Stimulated activated CD8-positive, alpha-beta memory T cell treated with anti-CD3 and anti-CD28 coated beads, Interleukin-12 subunit alpha, Interleukin-12 subunit beta, amount 100 ng/mL, for 4 hours (primary cell): ENCODE data around the gene CLCN2.

Experiments
- DNase-seq: peaks from one replicate; pipeline ENCODE4 v3.0.0-alpha.2; 2020; ENCODE audit warnings: low read depth

The CLCN2 gene

DNA sequence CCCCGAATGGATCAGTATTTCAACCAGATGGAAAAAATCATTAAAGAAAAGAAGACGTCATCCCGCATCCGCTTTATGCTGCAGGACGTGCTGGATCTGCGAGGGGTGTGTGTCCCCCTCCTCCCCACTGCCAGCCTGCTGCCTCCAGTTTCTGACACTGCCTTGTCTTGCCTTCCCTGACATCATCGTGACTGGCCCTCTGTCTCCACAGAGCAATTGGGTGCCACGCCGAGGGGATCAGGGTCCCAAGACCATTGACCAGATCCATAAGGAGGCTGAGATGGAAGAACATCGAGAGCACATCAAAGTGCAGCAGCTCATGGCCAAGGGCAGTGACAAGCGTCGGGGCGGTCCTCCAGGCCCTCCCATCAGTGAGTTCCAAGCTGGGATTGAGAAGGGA is 36.1 kb downstream of the CLCN2 start:
- no peak for DNase-seq

DNA sequence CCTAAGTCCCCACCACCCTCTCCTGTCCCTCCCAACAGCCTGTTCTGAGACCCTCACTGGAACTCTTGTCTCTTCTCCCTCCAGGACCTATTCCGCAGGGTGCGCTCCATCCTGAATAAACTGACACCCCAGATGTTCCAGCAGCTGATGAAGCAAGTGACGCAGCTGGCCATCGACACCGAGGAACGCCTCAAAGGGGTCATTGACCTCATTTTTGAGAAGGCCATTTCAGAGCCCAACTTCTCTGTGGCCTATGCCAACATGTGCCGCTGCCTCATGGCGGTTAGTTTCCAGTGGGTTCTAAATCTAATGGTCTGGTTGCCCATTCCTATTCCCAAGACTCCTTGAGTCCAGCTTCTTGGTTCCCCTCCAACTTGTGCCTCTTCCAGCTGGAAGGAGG is 37.7 kb downstream of the CLCN2 start:
- DNase-seq: no peak

DNA sequence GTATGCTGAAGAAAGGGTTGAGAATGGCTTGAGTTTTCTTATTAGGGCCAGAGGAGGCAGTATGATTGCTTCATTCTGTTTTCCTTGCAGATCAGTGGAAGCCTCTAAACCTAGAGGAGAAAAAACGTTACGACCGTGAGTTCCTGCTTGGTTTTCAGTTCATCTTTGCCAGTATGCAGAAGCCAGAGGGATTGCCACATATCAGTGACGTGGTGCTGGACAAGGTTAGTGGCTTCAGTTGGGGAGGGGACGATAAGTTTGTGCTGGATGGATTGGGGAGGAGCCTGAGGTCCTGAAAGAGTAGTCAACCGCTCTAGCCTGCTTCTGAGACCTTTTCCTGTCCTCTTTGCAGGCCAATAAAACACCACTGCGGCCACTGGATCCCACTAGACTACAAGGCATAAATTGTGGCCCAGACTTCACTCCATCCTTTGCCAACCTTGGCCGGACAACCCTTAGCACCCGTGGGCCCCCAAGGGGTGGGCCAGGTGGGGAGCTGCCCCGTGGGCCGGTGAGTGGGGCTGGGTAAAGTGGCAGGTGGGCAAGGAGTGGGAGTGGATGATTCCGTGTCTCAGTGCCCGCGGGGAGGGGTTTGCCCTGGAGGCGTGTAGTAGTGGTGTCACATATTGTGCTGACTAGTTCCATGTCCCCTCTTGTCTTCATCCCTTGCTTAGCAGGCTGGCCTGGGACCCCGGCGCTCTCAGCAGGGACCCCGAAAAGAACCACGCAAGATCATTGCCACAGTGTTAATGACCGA is 38.5 kb downstream of the CLCN2 start:
- no peak for DNase-seq

DNA sequence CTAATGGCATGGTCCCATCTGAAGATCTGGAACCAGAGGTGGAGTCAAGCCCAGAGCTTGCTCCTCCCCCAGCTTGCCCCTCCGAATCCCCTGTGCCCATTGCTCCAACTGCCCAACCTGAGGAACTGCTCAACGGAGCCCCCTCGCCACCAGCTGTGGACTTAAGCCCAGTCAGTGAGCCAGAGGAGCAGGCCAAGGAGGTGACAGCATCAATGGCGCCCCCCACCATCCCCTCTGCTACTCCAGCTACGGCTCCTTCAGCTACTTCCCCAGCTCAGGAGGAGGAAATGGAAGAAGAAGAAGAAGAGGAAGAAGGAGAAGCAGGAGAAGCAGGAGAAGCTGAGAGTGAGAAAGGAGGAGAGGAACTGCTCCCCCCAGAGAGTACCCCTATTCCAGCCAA is 39.7 kb downstream of the CLCN2 start:
- DNase-seq: no peak

DNA sequence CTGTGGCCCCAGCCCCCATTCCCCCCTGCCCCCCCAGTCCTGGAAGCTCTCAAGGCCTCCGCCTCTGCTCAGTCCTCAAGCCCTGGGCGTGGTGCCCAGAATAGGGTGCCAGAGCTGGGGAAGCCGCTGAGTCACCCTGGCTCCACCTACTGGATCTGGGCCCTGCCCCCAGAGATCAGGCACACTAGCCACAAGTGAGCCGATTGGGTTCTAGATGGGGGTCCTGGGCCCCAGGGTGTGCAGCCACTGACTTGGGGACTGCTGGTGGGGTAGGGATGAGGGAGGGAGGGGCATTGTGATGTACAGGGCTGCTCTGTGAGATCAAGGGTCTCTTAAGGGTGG is 41.3 kb downstream of the CLCN2 start:
- no peak for DNase-seq

DNA sequence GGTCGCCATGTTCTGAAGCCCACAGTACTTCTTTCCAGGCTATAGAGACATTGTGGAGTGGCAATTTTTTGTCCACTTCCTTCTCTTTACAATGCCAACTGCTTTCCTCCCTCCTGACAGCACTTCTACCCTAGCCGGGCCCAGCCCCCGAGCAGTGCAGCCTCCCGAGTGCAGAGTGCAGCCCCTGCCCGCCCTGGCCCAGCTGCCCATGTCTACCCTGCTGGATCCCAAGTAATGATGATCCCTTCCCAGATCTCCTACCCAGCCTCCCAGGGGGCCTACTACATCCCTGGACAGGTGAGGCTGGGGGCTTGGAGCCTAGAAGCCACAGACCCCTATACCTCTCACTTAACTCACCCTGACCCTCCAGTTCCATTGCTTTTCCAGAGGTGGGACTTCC is 44.2 kb downstream of the CLCN2 start:
- no peak for DNase-seq

DNA sequence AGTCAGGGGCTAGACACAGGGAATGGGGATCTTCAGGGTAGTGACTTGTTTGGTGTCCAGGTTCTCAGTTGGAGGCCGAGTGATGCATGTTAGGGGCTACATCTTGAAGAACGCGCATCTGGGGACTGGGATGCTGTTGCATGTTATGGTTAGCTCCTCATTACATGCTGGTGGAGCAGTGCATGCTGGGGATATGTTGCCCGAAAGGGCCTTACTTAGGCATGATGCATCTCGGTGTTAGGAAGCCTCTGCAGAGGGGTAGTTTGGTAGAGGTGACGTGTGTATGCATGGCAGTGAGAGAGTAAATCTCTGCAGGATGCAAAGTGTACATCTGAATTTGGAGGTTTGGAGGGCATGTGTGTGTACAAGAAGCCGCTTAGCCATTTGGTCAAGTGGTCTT is 44.6 kb downstream of the CLCN2 start:
- DNase-seq: no peak

DNA sequence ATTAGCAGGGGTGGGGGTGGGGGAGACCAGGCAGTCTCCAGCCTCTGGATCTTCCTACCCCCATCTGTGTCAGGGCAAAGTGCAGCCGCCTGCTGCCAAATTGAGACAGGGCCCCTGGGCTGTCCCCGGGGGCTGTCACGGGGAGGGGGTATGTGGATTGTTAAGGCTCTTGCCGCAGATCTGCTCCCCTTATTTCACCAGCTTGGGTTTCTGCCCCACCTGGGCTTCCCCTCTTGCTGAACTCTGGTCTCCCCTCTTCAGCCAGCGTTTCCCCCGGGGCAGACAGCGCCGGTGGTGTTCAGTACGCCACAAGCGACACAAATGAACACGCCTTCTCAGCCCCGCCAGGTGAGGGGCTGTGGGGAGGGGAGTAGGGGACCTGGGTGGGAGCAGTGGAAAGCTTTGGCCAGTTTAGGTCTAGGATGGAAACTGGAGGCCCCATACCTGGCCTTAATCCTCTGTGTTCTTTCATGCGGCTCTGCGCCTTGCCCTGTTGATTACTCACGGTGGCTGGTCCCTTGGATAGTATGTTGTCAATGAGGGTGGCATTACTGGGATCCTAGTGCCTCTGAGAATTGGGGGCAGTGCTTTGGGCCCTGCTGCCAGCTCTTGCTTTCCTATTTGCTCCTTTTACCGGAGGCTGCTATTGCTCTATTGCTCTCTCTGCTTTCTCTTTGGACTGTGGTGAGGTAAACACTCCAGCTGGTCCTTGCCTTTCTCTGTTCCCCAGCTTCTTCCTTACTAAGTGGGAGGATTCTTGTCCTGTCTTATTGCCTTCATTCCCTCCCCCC is 45.3 kb downstream of the CLCN2 start:
- DNase-seq: no peak

DNA sequence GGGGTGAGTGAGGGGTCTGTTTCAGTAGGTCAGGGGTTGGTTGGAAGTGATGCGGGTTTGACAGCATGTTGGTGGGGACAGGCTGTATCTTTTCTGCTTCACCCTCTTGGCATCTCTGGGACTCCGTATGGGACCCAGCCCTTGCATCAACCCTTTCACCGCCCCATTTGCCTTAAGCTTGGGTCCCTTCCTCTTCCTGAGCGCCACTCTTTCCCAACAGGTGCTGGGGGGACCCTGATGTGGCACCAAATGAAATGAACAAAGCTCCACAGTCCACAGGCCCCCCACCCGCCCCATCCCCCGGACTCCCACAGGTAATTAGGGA is 45.9 kb downstream of the CLCN2 start:
- no peak for DNase-seq

DNA sequence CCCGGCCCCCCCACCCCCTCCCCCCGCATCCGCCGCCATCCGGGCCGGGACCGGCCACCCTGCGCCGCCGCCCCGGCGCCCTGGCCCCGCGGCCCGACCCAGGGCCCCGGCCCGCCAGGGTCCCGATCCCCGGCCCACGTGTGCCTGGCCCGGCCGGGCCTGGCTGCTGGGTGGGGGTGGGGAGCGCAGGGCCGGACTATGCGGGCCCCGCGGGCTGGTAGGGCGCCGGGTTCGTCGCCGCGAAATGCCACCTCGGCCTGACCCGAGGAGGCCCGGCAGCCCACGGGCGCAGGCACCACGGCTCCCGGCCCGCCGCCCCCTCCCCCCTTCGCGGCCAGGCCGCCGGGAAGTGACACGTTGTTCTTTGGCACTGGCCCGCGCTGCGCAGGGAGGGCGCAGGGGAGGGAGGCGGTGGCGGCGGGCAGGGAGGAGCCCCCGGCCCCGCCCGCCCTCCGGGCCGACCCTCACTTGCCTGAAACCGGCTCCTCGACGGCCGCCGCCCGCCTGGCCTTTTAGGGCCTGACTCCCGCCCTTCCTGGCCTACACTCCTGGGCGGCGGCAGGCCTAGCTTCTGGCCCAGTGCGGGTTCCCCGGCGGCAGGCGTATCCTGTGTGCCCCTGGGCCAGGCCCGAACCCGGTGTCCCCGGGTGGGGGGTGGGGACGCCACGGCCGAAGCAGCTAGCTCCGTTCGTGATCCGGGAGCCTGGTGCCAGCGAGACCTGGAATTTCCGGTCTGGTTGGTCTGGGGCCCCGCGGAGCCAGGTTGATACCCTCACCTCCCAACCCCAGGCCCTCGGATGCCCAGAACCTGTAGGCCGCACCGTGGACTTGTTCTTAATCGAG is 46.5 kb downstream of the CLCN2 start:
- peak; percentile 62 for DNase-seq

DNA sequence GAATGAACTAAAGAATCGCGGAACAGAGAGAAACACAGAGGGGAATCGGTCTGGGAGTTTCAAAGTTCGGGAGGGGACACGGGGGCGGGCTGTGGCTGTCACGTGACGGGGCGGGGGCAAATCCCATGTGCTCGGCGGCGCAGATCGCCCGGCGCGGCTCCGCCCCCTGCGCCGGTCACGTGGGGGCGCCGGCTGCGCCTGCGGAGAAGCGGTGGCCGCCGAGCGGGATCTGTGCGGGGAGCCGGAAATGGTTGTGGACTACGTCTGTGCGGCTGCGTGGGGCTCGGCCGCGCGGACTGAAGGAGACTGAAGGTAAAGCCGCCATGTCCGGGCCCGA is 47.1 kb downstream of the CLCN2 start, which contains the start of gene EIF4G1:
EIF4G1 (plus strand) TSS at position 244 of the 337 bp plus-strand sequence. CDS start 1,191 bp downstream, outside the sequence.
- peak; percentile 89 for DNase-seq

DNA sequence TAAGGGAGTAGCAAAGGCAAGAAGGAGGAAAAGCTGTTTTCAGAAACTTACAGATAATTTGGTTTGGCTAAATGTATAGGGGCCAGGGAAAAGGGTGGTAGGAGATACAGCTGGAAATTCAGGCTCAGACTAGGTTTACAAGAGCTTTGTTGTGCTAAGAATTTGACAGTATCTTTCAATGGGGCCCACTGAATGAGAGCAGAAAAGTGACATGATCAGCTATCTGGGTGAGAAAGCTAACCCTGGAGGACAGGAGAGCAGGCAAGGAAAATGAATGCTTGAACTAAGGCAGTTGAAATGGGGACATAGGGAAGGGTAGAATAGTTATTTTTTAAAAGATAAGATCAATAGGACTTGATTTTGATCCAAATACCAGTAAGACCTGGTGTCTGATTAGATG is 49.8 kb downstream of the CLCN2 start:
- DNase-seq: no peak

DNA sequence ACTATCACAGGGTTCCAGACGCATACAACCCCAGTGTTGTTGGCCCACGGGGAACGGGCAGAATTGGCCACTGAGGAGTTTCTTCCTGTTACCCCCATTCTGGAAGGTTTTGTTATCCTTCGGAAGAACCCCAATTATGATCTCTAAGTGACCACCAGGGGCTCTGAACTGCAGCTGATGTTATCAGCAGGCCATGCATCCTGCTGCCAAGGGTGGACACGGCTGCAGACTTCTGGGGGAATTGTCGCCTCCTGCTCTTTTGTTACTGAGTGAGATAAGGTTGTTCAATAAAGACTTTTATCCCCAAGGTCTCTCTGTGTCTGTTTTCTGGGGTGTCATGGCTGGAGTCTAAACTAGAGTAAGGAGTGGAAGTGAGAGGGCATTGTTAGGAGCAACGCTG is 52.7 kb downstream of the CLCN2 start:
- no peak for DNase-seq

DNA sequence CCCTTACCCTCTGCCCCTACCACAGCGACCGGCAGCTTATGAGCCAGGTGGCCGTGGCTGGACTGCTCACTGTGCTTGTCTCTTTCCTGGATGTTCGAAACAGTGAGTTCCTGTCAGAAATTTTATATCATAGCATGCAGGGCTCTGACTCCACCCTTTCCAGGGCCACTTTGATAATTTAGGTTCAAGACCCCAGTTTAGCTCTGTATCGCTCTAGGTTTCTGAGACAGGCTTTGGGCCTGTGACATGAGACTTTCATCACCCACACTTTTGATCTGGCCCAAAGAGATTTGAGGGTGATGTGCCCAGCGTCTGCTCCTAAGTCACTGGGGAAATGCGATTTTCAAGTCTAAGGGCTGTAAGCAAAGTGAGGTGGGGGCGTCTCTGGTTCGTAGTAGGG is 53.5 kb downstream of the CLCN2 start:
- no peak for DNase-seq

DNA sequence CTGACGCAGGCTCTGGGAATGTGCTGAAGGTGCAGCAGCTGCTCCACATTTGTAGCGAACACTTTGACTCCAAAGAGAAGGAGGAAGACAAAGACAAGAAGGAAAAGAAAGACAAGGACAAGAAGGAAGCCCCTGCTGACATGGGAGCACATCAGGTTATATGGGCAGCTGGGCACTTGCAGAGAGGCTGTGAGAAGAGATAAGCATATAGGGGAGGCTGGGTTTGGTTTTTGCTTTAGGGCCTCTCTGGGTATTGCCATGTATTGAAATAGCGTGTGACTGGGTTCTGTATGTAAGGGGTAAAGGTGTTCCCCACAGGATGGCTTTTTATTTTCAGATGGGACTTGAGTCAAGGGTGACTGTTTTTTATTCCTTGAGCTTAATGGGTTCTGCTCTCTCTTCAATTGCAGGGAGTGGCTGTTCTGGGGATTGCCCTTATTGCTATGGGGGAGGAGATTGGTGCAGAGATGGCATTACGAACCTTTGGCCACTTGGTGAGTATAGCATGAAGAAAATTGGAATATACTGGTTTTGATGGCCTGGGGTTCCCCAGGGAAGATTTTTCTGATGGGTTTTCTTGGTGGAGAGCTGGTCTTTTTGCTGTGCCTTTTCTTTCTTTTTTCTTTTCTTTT is 54.9 kb downstream of the CLCN2 start:
- DNase-seq: no peak

DNA sequence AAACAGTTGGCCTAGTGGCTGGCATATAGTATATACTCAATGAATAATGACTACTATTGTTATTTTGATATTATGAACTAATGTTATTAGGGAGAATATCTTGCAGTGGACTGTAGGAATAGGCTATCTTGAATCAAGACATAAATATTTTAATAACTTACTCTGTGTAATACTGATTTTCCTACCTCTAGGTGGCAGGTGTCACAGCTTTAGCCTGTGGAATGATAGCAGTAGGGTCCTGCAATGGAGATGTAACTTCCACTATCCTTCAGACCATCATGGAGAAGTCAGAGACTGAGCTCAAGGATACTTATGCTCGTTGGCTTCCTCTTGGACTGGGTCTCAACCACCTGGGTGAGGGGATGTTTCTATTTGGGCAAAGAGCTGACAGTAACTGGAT is 55.8 kb downstream of the CLCN2 start:
- no peak for DNase-seq

DNA sequence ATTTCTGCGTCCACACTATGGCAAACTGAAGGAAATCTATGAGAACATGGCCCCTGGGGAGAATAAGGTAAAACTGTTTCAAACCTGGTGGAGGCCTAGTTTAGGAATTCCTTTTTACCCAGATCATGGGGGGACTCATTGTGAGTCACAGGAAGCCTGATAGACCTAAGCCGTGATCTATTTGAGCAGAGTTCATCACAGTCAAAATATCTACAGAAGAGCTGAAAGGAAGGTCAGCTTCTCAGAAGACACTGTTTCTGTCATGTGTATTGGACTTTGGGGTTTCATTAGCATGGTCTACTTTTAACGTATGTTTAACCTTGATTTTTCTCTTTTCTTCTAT is 61.1 kb downstream of the CLCN2 start:
- no peak for DNase-seq

DNA sequence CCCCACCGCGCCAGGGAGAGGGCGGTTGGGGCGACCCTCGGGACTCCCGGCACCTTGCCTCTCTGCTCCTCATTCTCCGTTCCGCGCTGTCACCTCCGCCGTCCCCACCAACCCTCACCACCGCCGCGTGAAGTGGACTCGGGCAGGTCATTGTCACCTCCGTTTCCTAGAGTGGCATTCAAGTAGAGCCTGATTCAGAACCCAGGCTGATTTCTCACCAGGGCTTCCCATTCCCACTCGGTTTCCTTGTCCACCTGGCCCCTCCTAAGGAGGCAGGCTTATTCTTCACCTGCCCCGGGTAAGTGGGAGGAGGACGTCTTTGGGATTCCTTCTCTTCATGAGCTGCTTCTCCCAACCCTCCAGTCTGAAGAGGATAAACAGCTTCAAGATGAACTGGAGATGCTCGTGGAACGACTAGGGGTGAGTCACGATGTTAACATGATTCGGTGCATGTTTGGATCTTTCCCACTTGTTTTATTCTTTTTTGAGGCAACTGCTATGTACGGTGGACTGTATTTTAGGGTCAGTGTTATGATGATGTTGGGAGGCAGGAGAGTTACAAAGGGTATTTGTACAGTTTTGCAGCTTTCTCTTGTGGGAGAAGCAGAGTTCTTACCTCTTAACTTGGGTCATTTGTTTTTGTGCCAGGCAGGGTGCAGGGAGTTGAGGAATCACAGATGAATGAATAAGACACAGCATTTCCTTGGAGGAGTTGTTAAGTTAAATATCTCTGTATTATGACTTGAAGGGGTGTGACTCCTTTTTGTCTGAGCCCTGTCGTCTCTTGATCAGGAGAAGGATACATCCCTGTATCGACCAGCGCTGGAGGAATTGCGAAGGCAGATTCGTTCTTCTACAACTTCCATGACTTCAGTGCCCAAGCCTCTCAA is 61.7 kb downstream of the CLCN2 start:
- no peak for DNase-seq

DNA sequence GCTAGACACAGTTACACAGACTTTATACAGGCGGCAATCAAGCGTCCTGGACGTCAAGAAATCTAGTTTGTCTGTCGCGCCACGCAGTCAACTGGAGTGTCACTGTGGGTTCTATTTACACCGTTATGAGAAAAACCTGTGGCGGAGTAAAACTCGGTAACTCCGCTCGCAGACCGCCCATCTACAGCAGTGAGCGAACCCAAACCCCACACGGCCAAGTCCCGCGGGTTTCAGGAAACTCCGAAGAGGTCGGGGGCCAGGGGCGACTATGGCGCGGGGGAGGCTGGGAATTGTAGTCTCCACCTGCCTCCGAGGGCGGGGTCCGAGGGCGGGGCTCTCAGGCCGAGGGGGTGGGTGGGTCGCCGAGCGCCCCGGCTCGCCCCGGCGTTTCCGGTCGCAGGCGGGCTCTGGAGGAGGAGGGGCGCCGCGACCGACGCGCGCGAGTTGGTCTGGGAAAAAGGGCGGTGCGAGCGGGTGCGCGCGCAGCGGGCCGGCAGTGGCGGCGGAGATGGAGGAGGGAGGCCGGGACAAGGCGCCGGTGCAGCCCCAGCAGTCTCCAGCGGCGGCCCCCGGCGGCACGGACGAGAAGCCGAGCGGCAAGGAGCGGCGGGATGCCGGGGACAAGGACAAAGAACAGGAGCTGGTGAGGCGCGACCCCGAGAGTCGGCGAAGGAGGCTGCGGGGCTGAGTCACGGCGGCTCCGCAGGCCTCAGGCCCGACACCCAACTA is 62.5 kb downstream of the CLCN2 start, which contains the start of gene PSMD2:
PSMD2 (plus strand) TSS at position 483 of the 729 bp plus-strand sequence; CDS start at position 509, 26 bp downstream.
- DNase-seq: peak; percentile 98

DNA sequence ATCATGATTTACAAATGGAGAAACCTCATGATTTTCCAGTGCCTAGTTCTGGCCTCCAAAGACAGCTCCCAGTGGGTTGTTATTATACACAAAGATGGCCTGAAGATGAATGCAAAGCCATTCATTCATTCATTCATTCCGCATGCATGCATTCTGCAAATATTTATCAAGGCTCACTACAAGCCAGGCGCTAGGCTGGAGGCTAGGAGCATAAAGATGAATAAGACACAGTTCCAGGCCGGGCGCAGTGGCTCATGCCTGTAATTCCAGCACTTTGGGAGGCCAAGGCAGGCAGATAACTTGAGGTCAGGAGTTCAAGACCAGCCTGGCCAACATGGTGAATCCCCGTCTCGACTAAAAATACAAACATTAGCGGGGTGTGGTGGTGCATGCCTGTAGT is 64.8 kb downstream of the CLCN2 start:
- no peak for DNase-seq
